ENCODE data around the gene CFAP100.

CFAP100 gene

DNA sequence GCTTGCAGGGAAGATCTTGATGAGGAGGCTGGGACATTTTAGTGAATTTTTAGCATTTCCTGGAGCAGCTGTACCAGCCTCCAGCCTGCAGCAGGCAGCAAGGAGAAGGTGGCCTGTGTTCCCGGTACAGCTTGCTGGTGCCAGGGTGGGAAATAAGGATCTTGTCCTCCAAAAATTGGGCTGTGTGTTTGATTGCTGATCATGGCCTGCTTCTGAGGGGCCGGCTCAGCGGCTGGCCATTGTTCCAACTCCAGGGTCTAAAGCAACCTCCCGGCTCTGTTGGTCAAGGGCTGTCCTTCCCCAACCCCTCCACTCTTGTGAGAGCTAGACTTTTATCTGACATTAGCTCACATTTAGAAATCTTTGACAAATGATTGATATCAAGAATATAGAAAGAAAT is 5.0 kb downstream of the CFAP100 start:
- no peak for DNase-seq (ENCODE audit: low read depth in 2 of 2)

DNA sequence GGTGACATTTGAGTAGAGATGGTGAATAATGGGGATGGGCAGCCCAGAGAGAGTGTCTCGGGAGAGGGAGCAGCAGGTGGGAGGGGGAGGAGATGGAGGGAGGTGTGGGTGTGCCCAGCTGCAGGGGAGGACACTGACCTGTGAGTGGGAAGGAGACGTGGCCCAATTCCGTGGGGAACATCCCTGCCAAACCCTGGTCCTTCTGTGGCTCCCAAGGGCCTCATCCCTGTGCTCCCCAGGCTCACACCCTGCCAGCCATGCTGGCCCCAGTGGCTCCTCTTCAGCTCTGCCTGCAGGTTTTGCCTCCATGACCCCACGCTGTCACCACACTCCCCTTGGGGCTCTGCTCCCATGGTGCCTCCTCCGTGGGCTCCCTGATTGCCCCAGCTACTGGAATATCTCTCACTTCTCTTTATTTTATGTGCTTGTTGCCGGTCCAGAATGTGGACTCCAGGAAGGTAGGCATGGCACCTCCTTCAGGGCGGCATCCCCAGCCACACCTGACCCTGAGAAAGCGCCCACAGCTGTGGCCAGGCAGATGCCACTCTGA is 7.0 kb downstream of the CFAP100 start:
- no peak for DNase-seq (ENCODE audit: low read depth in 2 of 2)

DNA sequence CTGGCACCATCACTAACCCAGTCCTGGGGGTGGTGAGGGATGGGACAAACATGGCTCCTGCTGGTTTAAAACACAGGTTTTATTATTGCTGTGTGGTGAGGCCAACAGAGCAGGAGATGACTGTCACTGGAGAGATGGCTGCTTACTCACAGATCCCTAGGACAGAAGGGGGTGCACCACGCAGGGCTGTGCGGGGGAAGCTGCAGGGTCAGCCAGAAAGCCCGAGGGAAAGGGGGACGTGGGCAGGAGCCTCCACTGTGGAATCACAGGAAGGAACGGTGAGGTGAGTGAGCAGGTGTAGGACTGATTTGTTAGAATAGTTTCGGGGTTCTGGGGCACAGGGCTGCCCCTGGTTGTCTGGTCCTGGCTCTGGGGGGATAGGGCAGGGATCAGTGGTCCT is 7.5 kb downstream of the CFAP100 start:
- no peak for DNase-seq (ENCODE audit: low read depth in 2 of 2)

DNA sequence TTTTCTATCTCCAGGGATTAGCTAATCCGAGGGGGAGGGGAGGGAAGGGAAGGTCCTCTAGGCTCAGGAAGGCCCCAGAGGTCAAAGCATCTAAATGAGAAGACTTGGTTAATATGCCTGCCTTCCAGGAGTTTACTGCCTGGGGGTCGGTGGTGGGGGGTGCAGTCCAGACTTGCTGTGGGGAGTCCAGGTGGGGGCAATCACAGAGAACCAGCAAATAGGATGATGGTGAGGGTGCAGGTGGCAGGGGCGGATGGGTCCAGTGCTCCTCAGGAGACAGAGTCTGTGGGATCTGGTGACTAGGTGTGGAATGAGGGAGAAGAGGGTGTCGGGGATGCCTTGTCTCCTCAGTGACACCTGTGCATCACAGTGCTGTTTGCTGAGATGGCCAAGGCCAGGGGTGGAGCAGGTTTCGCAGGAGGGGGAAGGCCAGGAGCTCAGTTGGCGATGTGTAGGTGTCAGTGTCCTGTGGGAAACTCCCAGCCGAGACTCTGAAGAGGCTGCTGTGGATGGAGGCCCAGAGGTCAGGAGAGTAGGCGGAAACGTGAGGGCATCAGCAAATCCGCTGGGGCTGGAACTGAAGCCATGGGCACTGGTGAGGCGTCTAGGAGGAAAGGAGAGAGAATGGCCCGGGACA is 8.1 kb downstream of the CFAP100 start:
- no peak for DNase-seq (ENCODE audit: low read depth in 2 of 2)

DNA sequence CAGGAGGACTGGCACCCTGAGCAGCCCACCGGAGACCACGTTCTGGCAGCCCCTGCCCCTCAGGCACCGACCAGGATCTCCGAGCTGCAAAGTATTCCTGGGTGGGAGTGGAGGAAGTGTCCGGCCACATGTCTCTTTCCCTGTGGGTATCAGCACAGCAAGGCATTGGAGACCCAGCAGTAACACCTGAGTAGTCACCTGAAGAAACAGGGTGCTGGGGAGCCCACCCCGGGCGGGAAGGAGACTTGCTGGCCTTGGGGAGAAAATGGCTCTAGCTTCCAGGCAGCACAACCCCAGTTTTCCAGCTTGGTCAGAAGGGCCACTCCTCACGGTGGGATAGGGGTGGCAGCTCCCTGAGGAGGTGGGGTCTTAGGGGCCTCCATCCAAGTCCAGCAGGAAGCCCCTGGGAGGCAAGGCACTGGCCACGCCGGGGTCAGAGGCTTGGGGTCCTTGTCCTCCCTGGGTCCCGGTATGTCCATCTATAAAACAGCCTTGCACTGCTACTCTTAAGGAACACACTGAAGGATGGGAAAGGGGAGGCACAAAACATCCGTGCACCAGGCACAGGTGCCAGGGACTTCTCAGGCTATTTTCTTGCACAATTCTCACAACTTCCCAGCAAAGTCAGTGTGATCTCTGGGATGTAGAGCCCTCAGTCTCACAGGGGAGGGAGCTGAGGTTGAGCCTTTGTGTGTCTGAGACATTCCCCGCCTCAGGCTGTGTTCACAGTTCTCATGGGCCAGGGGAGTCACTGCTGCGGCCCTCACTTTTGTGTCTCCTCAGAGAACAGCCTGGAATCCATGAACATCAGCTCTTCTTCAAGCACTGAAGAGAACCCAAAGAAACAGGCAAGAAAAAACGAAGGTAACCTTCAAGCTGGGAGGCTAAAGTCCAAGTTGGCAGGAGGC is 11.9 kb downstream of the CFAP100 start:
- DNase-seq (ENCODE audit: low read depth in 2 of 2) = no peak

DNA sequence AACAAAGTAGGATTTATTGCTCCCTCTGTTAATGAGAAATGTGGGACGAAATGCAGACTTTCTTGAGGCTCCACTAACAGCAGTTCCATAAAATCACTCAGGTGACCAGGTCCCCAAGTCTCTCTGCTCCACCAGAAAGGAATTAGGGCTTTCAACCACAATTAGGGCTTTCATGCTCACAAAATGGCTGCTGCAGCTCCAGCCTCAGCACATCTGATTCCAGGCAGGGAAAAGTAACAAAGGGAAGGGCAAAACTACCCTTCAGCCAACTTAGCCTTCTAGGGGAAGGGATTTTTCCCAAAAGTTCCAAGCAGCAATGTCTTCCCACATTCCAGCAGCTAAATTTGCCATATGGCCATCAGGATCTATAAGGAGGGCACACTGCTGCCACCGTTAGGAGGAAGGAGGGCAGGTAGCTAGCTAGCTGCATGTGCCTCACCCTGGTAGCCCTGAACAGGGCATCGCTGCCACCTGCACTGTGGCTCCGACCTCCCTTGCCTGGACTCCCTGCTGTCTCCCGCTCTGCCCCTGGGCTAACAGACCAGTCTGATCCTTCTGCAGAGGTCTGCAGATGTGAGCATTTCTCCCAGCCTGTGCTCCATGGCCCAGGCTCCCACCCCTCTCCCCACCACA is 12.8 kb downstream of the CFAP100 start:
- no peak for DNase-seq (ENCODE audit: low read depth in 2 of 2)

DNA sequence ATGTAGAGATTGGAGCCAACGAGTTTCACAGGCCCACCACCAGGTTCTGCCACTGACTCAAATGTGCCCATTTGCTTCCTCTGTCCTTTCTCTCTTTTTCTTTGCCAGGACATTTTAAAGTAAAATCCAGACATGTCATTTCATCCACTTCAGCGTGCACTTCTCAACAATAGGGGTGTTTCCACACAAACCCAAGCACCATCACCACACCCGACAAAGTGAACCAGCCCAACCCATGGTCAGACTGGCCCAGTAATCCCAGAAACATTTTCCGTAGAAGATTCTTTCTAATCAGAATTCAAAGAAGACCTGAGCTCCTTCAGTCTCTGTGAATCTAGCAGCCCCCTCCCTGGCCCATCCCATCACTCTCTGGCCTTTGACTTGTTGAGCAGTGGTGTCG is 13.4 kb downstream of the CFAP100 start:
- no peak for DNase-seq (ENCODE audit: low read depth in 2 of 2)

DNA sequence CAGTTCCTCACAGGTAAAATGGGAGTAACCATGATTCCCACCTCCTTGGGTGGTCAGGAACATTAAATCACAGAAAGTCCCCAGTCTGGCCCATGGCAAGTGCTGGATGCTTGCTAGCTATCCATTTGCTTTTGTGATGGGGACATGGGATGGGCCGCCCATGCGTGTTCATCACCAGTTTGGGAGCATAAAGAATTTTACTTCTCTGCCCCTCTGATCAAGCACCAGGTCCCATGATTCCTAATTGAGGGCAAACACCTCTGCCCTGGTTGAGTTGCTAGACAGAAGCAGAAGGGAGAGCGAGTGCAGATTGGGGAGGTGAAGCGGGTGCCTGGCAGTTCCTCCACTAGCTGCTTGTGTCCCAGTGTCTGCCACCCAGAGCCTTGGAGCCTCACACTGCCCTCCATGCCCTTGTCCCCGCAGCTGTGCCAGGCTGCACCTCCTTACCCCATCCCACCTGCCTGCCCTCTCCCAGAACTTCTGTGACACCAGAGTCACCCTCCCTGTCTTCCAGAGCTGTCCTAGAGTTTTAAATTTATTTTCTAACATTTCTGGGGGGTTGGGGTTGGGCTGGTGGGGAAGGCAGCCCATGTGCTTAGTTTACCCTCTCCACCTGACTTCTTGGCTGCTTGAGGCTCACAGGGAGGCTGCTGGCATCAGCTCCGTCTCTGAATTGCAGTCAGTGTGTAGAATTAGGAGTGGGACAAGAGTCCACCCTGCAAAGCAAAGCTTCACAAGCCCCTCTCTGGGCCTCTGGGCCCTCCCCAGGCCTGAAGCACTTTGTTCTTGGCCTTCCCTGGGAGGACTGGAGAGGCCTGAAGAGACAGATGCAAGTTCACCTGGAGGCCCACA is 18.4 kb downstream of the CFAP100 start:
- no peak for DNase-seq (ENCODE audit: low read depth in 2 of 2)

DNA sequence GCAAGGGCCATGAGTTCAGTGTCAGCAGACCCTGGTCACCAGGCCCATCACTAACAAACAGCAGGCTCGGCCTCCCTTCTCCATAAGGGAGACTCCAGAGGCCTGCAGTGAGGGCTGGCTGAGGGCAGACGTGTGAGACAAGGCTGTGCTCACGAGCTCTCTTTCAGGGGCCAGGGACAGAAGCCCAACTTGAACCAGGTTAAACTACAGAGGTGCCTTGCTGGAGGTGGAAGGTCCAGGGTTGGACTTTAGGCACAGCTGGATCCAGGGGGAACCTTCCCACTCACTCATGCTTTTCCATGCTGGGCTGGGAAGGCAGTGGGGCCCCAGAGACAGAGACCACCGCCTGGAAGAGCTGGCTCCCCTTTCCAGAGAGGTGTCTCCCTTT is 19.0 kb downstream of the CFAP100 start:
- no peak for DNase-seq (ENCODE audit: low read depth in 2 of 2)

DNA sequence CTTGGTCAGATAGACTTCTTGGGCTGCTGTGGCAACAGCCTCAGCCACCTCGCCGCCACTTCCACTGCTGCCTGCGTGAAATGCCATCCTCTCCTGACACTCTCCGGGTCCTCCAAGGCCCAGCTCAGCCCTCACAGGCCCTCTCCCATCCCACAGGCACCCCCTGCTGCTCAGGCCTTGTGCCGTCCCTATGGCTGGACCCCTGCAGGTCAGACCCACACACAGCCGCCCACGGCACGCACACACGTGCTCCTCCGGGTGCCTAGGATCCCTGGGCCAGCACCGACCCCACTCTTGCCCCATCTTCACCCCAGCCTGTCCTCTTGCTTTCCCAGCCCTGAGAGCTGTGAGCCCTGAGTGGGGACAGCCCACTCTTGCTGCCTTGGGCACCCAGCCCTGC is 19.7 kb downstream of the CFAP100 start:
- no peak for DNase-seq (ENCODE audit: low read depth in 2 of 2)

DNA sequence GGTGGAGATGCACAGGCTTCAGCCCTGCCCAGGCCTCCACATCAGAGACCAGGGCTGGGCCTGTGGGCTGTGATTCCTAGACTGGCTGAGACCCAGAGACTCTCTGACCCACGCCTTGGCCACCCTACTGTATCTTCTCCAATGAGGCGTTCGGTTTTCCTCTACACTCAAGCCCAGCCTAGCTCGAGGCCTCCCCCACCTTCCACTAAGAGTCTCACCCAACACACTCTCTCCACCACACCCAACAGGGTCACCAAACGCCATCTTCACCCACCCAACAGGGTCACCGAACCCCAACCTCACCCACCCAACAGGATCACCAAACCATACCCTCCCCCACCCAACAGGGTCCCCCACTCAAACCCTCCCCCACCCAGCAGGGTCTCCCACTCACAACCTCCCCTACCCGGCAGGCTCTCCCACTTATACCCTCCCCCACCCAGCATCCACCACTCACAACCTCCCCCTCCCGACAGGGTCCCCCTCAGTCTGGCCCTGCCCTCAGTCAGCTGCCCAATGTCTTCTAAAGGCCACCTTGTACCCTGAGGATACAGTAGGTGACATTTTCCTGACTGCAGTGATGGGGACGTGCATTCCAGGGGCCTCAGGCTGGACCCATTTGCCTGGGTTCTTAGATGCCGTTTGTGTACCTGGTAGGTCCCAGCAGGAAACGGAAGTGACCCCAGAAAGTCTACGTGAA is 20.4 kb downstream of the CFAP100 start:
- DNase-seq (ENCODE audit: low read depth in 2 of 2) = no peak

DNA sequence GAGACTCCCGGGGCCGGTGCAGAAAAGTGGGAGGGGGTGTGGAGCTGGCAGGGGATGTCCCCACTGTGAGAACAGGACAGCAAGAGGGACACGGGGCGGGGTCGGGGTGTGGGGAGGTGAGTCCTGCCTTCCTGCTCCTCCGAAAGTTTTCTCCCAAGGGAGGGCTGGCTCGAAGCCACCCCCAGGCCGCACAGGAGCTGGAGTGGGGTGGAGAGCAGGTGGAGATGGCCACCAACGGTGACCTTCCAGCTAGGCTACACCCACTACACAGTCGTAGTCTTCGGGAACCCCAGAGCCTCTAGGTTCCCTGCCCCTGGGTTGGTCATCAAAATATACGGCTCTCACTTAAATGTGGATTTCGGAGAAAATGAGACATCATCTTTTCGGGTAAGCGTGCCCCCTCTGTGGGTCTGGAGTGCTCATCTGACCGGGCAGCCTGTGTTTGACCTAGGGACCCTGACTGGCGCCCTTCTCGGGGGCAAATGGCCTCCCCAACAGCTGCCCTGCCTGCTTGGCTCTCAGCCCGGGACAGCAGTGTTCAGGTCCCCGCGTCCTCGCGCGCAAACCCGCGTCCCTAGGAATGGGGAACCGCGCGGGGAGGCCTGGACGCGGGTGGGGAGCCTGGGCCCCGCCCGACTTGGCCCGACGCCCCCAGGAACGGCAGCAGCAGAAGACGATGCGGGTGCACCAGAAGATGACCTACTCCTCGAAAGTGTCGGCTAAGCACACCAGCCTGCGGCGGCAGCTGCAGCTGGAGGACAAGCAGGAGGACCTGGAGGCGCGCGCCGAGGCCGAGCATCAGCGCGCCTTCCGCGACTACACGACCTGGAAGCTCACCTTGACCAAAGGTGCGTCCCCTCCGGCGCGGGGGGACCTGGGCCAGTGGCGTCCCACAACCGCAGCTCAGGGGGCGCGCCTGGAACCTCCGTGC is 21.2 kb downstream of the CFAP100 start:
- no peak for DNase-seq (ENCODE audit: low read depth in 2 of 2)

DNA sequence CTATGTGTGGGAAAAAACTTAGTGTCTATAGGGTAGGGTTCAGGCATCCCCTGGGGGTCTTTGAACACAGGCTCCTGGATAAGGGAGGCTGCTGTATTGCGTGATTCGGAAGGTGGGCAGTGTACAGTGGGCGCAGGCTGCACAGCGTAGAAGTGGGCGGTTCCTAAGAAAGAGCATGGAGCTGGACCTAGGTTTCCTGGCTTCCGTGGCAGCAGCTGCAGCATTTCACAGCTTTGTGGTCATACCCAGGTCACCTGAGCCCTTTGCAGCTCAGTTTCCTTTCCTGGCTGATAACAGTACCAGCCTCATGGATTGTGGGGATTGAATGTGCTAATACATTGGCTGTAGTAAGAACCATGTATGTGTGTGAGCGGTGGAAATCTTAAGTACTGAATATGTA is 22.2 kb downstream of the CFAP100 start:
- DNase-seq (ENCODE audit: low read depth in 2 of 2) = no peak

DNA sequence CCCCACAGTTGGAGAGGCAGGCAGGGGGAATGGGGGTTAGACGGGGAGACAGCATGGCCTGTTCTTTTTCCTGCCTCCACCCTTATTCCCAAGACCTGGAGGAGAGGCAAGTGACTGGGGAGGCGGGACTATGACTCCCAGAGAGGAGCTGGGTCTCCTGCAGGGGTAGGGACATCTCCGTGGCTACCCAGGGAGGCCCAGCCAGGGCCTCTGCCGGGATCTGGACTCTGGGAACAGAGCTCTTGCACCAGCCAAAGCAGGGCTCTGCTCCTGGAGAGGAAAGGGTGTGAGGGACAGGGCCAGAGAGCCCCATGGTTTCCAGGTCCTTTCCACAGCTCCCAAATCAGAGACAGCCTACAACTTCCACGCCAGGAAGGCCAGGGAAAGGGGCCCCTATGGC is 22.8 kb downstream of the CFAP100 start:
- DNase-seq (ENCODE audit: low read depth in 2 of 2) = no peak

DNA sequence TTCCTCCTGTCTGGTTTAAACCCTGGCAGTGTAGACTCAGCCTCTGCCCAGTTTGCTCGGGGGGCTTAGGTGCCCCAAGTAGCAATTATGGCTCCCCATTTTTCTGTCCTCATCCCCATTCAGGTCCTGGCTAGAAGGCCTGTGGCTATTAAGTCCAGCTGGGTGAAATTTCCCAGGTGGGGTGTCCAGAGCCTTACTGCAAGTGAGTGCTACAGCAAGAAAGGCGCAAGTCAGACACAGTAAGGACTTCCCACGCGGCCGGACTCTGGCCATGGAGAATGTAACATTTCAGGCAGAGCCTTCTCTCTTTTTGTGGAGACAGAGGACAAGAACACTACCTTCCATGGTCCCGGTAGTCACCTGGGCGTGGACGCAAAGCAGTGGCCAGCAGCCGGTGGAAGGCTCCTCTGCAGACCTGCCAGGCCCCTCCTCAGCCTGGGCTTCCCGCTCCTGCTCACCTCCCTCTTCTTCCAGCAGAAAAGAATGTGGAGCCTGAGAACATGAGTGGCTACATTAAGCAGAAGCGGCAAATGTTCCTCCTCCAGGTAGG is 23.3 kb downstream of the CFAP100 start:
- DNase-seq (ENCODE audit: low read depth in 2 of 2) = no peak

DNA sequence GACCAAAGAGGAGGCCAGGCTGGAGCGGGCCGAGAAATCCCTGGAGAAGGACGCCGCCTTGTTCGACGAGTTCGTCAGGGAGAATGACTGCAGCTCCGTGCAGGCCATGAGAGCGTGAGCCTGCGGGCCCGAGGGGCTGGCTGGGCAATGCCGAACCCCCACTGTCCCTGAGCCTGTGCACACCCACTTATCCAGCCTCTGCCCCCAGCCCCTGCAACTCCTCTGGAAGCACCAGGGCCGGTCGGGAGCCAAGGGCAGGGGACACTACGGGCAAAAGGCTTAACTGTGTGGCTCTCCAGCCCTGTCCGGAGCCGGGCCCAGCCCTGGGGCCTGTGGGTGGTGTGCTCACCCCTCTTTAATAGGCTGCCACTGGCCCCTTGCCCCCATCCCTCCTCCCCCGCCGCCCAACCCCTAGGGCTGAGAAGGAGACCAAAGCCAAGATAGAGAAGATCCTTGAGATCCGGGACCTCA is 24.0 kb downstream of the CFAP100 start:
- no peak for DNase-seq (ENCODE audit: low read depth in 2 of 2)

DNA sequence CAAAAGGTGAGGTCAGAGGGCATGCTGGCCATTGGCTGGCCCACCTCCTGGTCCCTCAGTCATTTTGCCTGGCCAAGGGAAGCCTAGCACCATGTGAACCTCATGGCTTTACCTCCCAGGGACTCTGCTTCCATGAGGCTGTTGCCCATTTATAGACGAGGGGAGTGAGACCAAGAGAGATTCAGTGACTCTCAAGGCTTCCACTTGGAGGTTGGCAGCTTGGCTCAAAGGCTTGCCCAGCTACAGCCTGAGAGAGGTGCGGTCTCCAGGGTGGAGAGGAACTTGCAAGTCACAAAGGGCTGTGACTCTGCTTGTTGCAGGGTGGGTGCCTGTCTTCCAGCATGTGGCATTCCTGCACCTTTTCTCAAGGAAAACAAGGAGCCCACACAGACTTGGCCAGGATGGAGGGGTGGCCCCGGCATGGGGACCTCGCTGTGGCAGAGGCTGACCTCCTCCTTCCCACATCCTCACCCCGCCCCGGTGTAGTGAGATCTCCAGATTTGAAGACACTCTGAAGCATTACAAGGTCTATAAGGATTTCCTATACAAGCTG is 24.5 kb downstream of the CFAP100 start:
- no peak for DNase-seq (ENCODE audit: low read depth in 2 of 2)

DNA sequence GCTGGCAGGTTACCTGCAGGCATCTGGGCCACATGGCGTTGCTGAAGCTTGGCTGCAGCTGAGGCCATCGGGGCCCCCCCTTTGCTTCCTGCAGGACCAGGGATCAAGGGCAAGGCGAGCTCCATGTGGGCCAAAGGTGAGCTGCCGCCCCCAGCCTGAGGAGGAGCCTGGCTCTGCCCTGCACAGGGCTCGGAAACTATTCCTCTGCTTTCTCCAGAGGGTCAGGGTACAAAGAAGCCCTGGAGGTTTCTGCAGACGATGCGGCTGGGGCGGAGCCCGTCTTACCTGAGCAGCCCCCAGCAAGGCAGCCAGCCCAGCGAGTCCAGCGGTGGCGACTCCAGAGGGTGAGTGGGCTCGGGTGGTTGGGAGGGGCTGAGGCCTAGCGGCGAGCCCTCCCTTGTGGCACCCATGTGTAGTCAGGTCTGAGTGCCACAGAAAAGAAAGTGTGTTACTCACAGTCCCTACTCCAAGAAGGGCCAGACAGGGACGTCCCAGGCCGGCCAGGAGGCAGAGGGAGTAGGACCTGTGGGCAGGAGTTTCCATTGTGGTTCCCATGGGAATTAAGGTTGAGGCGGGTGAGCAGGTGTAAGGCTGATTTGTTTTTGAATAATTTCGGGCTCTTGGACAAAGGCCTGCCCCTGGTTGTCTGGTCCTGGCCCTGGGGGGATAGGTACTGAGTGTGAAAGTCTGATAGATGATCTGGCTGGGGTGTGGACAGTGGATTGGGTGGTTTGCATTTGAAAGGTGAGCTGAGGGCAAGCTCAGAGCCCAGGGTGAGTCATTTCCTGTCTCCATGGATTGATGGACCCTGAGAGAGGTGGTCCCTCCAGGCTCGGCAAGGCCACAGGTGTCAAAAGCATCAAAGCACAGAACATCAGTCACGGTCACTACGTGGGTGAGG is 25.4 kb downstream of the CFAP100 start:
- DNase-seq (ENCODE audit: low read depth in 2 of 2) = no peak

Measured in stimulated activated CD8-positive, alpha-beta memory T cell treated with anti-CD3 and anti-CD28 coated beads, Interleukin-7, amount 100 ng/mL, for 4 hours (primary cell).